Activated naive CD4-positive, alpha-beta T cell treated with anti-CD3 and anti-CD28 coated beads, Interleukin-2, amount 50 U/mL, for 16 hours (primary cell): Measurements from ENCODE around the gene MPP2.
A peak's percentile ranks its signal among the peaks of the same experiment; 100 is the strongest.
"Not testable (repeated sequence)": the region's sequence is repeated elsewhere in the genome, so short reads cannot be mapped to it uniquely, and the experiment has no call there.

ENCODE experiments used
- DNase-seq: peaks from one replicate; pipeline ENCODE4 v3.0.0-alpha.2; 2020

The MPP2 gene

DNA sequence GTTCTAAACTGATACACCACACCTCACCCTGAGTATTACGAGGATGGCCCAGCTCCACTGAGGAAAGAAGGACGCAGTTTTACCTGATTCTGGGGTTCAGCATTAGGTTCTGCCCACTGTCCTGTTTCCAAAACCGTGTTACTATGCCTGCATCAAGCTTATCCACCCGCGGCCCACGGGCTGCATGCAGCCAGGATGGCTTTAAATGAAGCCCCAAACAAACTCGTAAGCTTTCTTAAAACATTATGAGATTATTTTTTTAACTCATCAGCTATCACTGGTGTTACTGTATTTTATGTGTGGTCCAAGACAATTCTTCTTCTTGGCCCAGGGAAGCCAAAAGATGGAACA, 64.4 kb downstream of the MPP2 start:
- no peak for DNase-seq

DNA sequence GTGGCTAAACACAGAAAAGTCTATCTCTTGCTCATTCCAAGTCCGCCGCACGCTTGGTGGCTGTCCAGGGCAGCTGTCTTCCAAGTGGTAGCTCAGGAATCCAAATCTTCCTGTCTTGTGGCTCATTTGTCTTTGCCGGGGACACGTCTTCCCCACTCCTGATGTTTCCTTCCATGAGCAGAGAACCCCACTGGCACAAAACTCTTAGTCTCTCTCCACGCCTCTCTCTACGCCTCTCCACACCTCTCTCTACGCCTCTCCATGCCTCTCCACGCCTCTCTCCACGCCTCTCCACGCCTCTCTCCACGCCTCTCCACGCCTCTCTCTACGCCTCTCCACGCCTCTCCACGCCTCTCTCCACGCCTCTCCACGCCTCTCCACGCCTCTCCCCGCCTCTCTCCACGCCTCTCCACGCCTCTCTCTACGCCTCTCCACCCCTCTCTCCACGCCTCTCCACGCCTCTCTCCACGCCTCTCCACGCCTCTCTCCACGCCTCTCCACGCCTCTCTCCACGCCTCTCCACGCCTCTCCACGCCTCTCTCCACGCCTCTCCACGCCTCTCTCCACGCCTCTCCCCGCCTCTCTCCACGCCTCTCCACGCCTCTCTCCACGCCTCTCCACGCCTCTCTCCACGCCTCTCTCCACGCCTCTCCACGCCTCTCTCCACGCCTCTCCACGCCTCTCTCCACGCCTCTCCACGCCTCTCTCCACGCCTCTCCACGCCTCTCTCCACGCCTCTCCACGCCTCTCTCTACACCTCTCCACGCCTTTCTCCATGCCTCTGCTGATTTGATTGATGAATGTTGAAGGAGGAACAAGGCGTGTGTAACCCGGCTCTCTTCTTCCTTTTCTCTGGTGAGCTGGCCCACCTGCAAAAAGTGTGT, 65.0 kb downstream of the MPP2 start:
- not testable (repeated sequence) for DNase-seq

DNA sequence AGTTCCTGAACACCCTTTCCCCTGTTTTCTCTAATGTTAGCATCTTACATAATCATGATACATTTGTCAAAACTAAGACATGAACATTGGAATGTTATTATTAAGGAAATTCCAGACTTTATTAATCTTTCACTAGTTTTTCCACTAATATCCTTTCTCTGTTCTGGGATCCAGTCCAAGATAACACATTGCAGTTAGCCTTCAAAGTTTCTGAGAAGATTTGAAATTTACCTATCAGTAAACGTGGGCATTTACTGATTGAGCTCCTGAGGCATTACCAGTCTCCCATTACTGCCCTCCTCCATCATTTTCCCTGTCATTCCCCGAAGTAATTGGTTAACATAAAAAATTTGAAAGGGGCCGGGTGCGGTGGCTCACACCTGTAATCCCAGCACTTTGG, 66.1 kb downstream of the MPP2 start:
- no peak for DNase-seq

DNA sequence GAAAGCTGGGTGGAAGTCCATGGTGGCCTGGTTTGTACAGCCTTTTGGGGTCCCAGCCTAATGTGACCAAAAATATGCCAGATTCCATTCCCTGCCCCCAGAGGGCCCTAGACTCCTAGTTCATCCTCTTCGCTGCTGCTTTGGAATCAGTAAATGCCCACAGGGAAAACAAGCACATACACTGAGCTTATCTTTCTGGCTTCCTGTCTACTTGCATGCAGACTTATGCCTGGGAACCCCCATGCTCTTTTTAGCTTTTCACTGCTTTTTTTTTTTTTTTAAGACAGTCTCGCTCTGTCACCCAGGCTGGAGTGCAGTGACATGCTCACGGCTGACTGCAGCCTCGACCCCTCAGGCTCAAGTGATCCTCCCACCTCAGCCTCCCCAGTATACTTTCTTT, 66.5 kb downstream of the MPP2 start:
- no peak for DNase-seq

DNA sequence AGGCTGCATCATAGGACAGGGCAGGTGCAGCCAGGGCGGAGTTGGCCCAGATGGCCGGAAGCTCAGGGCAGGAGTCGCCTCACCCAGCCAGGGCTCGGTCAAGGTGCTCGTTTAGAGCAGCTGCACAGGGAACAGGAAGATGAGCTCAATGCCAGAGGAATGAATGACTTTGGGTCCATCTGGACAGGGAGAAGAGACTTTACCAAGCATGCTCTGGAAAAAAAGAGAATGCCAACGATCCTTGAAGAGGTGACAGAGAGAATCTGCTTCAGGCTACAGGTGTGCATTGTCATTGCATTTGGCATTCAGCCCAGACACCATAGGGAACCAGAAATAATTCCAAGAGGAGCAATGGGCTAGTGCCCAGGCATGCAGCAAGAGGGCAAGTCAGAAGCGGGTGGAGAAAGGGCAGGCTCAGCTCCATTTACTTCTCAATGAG, 67.6 kb downstream of the MPP2 start:
- no peak for DNase-seq

DNA sequence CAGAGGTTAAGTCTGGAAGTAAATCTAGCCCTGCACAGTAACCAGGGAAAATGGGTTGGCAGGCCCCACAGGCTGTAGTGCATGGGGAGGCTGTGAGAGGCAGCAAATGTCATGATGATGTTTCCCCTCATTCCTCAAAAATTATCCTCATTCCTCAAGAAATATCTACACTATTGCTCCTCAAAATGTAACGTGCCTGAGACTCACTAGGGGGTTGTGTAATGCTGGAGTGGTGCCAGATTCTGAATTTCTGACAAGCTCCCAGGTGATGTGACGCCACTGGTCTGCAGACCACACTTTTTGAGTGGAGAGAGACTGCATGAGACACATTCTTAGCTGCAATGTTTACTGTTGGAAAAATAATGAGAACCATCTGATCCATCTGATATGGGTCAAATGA, 73.2 kb downstream of the MPP2 start:
- DNase-seq, result no peak

DNA sequence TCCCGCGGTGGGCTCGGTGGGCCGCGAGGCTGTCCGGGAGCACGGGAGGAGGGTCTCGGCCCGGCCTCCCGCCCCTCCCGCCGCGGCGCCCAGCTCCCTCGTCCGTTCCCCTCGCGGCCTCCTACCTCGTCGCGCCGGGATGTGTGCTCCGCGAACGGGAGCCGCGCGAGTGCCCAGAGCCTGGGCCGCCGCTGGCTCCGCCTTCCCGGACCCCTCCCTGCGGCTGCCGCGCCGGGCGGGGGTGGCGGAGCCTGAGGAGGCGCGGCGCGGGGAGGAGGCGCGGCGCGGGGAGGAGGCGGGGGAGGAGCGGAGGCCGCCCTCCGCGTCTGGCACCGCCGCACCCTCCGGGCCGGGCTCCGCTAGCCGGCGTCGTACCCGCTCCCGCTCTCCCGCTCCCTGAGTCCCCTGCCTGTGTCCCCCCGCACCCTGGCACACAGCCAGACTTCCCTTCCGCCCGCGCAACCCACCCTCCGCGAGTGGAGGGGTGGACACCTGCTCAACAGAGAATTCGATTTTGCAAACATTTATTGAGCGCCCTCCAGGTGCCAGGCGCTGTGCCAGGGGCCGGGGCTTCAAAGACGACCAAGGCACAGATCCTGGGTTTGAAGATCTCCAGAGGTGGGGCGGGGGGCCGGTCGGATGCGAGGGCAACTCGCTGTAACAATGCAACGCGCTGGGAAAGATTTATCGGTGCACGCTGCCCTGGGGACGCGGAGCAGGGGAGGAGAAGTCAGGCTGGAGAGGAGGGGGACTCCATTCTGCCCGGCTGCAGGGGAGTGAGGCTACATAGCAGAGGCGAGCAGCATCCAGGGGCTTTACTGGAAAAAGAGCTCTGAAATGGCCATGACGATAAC, 74.1 kb downstream of the MPP2 start, which contains the start of gene MPP3:
TSS of gene MPP3 (minus strand) at position 171 of the 854 bp plus-strand sequence. CDS start 1,240 bp downstream, outside the sequence.
- peak; percentile 65 for DNase-seq

DNA sequence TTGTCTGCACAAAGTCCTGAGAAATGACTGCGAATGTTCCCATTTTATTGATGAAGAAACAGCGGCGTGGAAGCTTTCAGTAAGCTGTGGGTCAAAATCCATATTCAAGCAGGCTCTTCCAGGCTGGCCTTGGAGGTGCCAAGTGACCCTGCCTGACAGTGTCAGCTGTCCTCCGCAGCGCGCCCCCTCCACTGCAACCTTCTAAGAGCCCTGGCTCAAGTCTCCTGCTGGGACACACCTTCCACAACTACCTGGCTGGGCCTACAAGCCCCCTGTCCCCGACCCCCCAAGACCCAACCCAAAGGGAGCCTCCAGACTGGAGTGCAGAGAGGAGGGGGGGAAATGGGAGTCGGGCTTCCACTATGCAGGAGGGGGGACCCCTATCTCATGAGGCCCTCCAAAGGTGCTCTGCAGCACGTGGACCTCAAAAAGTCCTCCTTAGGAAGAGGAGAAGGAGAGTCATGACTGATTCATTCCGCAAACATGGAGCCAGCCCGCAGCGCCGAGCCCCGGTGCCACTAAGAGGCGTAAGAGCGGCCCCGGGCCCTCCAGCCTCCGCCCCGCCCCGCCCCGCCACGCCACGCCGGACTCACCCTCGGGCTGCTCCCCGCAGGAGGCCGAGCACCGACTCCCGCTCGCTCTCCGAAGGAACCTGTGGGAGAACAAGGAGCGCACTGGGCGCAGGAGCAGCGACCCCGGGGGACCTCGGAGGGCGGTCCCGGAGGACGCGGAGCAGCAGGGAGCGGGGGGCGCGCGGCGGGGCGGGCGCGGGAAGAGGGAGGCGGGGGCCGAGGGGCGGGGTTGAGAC, 75.0 kb downstream of the MPP2 start:
- peak; percentile 17 for DNase-seq

DNA sequence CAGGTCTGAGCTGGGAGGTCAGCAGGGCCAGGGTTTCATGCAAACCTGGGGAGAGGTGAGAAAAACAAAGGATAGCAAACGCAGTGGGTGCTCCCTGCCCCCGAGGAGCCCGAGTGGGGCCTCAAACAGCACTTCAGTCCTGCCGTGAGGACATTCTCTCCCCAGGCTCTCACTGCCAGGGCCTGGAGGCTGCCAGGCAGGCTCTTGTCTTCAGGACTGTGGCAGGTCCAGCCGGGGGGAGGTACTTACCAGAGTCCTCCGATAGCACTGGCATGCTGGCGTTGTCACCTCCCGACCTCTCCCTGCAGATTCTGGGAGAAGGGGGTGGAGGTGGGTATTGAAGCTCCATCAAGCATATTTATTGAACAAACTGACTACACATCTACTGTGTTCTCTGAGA, 75.7 kb downstream of the MPP2 start:
- DNase-seq, result no peak

DNA sequence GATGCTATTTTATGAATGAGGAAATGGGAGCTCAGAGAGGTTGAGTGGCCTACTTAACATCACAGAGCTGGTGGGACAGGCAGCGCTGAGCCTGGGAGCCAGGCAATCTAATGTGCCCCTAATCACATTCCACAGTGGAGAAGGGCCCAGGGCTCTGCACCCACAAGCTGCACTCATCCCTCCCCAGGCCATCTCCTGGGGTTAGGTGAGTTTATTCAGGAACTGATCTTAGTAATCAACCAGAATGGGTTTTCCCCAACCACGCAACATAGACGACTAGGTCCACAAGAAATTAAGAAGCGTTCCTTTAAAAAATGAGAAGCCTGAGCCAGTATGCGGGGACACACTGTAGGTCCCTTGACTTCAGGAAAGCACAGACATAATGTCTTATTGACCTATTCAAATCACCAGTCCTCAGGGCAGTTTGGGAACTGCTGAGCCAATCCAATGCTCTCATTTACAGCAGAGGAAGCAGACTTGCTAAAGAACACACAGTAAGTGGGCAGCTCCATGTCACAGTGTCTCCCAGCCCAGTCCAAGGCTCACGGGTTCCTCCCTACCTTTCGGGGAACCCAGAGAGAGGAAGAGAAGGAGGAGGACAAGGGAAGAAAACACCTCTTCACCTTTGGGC, 76.7 kb downstream of the MPP2 start:
- DNase-seq, result no peak

DNA sequence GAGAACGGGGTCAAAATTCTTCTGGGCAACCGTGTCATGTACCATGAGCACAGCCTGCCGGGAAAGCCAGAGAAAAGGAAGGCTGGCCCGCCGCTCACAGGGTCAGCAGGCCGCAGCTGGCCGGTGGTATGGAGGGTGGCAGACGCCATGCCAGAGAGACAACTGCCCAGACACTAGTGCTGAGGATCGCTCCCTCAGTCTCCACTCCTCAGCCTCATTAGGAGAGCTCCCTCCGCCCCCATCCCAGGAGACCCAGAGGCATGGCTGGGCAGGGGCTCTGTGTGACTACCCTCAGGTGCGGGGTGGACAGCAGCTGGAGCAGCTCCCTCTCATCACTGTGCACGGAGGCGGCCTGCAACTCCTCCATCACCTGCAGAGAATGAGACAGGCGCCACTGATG, 77.6 kb downstream of the MPP2 start:
- no peak for DNase-seq

DNA sequence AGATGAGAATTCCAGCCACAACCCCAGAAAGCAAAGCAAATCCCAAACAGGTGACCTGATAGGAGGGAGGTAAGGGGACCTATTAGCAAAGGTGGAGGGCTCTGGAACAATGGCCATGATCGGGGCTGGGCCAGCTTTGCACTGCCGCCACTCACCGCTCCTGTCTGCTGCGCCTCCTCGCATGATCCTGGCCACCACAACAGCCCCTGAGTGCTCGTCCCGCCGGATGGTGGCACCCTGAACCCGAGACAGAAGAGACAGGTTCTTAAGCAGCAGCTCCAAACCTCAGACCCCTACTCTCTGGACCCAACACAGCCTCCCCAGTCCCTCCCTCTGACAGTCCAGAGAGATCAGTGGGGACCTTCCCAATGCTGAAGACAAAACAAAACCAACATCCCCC, 79.7 kb downstream of the MPP2 start:
- DNase-seq, result no peak

DNA sequence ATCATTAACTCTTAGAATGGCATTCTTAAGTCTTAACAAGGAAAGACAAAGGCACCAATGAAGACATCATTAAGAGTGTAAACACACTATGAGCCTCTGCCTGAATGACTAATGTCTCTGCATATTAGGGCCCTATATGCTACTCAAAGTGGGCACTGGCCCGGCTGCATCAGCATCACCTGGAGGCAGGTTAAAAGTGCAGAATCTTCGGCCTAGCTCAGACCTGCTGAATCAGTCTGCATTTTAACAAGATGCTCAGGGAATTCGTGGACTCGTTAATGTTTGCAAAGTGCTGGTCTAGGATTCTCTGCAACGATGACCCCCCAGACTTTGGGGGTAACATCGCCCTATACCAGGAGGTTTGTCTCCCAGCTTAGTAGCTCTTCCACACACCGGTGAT, 81.1 kb downstream of the MPP2 start:
- DNase-seq, result no peak

DNA sequence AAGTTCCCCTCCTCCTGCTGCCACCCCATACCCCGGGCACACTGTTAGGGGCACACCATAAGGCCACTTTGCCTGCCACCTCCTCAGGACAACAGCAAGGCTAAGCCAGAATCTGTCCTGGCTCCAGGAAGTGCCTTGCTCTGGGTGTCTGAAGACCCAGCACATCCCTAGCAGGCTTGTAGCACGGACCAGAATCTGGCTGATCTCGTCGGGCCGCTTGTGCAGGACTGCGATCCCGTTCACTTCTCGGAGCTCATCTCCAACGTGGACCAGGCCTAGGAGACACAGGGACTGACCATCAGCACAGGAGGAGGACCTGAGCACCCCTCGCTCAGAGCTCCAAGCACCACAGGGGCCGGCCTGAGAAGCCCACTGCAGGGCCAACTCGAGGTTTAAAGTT, 81.8 kb downstream of the MPP2 start:
- no peak for DNase-seq
